ENCODE measurements around the gene RBL1. TPM values are rescaled to one million over a fixed set of nuclear protein-coding genes. Genes with fewer than 3 reads are reported as not detected.
"Not testable (repeated sequence)": the region's sequence is repeated elsewhere in the genome, so short reads cannot be mapped to it uniquely, and the experiment has no call there.

Gene RBL1
- polyA plus RNA-seq, 12 donors = 6.8 to 14.8 (median 9.5) TPM; not detected in 1

DNA sequence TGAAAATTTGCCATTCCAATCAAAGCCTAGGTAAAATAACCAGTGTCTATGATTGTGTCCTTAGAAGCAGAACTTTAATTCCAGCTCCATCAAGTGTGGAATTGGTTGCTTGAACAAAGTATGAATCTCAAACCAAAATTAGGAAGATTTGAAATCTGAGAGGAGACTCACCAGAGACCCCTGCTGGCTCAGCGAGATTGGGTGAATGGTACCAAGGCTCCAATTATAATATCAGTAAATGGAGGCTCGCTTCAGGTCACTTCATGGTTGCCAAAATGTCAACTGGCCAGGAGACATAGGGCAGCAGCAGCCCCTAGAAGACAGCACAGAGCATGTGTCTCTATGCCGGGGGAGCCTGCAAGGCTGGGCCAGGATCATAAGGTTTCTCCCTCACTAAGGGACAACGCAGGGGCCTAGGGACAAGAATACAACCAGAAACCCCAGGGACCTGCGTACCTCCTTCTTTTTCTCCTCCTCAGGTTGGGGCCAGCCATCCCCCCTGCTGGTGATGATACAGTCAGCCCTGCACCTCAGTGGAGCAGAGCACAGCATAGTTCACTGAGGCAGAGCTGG, 14.0 kb downstream of the RBL1 start:
- DNase-seq = no peak

DNA sequence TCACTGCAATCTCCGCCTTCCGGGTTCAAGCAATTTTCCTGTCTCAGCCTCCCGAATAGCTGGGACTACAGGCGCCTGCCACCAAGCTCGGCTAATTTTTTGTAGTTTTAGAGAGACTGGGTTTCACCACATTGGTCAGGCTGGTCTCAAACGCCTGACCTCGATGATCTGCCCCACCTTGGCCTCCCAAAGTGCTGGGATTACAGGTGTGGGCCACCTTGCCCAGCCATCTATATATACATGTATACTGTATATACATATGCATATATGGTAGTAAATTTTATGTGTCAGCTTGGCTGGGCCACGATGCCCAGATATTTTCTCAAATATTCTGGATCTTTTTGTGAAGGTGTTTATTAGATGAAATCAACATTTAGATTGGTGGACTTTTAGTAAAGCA, 18.8 kb downstream of the RBL1 start:
- no peak for DNase-seq

DNA sequence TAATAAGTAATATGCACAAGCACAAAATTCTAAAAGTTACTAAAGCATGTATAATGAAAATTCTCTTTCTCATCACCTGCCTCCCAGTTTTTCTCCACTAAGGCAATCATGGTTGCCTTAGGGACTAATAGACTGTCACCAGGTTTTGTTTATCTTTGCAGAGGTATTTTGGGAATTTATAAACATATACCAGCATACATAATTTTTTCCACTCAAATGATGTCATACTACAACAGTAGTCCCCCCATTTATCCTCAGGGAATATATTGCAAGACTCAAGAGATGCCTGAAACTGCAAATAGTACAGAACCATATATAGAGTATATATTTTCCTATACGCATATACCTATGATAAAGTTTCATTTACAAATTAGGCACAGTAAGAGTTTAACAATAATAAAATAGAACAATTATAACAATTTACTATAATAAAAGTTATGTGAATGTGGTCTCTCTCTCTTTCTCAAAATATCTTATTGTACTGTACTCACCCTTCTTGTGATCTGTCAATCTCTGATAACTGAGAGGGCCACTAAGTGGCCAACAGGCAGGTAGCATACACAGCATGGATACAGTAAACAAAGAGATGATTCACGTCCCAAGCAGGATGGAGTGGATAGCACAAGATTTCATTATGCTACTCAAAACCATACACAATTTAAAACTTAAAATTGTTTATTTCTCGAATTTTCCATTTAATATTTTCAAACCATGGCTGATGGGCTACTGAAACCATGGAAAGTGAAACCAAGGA, 19.7 kb downstream of the RBL1 start:
- DNase-seq = no peak

DNA sequence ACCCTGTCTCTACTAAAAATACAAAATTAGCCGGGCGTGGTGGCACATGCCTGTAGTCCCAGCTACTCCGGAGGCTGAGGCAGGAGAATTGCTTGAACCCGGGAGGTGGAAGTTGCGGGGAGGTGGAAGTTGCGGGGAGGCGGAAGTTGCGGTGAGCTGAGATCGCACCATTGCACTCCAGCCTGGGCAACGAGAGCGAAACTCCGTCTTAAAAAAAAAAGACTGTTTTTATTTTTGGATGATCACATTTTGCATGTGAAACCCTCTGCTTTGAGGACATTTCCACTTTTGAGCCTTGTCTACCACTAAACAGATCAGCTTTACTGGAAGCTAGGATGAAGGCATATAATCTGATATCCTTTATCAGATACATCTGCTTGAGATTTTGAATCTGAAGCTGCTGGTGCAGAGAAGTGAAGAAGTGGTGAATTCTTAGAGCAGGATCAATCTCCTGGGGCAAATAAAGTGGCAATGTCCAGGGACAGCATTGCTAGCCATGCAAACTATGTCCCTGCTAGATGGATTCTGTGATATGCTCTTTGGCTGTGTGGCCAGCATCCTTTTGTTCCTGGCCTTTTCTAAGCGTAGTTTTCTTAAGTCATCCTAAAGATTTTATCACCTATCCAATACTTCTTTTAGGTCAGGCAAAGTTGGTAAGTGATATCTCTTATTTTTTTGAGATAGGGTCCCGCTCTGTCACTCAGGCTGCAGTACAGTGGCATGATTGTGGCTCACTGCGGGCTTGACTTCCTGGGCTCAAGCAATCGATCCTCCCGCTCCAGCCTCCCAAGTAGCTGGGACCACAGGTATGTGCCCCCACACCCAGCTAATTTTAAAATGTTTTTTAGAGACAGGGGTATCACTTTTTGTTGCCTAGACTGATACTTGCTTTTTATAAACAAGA, 23.3 kb downstream of the RBL1 start:
- DNase-seq = no peak

DNA sequence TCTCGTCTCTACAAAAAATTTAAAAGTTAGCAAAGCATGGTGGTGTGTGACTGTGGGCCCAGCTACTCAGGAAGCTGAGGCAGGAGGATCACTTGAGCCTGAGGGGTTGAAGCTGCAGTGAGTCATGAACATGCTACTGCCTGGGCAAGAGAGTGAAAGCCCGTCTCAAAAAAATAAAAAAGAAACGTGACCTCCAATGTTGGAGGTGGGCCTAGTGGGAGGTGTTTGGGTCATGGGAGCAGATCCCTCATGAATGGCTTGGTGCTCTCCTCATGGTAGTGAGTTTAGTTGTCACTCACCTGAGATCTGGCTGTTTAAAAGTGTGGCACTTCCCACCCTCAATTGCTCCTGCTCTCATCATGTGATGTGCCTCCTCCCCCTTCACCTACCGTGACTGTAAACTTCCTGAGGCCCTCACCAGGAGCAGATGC, 24.3 kb downstream of the RBL1 start:
- DNase-seq = no peak

DNA sequence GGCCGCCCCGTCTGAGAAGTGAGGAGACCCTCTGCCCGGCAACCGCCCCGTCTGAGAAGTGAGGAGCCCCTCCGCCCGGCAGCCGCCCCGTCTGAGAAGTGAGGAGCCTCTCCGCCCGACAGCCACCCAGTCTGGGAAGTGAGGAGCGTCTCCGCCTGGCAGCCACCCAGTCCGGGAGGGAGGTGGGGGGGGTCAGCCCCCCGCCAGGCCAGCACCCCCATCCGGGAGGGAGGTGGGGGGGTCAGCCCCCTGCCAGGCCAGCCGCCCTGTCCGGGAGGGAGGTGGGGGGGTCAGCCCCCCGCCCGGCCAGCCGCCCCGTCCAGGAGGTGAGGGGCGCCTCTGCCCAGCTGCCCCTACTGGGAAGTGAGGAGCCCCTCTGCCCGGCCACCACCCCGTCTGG, 26.2 kb downstream of the RBL1 start:
- not testable (repeated sequence) for DNase-seq

DNA sequence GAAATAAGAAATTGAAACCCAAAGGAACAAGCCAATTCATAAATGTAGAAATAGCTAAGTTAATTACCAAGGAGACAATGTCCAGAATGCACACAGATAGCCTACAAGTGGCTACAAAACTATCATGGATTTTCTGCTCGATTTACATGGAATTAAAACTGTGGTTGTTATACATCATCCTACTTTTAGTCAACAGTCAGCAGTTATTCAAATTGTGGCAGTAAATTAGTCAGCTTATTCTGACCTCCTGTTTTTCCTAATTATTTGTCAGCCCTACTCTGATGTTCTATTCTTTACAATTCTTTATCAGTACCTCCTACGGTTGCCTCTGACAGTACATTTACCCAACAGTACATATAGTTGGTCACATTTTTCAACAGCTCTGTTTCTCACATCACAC, 29.6 kb downstream of the RBL1 start:
- no peak for DNase-seq

DNA sequence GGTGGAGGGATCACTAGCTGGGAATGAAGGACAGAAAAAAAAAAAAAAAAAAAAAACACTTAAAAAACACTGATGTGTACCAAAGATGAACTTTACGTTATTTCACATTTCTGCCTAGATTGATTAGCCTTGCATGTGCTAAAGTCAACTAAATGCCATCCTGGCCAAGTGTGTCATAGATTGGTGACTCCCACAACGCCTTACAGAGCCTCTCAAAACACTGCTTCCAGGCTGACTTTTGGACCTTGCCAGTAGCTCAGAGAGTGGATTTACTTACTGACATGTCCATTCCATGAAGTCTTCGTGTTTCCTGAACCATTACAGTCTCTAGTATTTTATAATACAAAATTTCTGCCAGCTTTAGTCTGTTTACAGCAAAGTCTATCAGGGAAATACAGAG, 40.5 kb downstream of the RBL1 start:
- no peak for DNase-seq

DNA sequence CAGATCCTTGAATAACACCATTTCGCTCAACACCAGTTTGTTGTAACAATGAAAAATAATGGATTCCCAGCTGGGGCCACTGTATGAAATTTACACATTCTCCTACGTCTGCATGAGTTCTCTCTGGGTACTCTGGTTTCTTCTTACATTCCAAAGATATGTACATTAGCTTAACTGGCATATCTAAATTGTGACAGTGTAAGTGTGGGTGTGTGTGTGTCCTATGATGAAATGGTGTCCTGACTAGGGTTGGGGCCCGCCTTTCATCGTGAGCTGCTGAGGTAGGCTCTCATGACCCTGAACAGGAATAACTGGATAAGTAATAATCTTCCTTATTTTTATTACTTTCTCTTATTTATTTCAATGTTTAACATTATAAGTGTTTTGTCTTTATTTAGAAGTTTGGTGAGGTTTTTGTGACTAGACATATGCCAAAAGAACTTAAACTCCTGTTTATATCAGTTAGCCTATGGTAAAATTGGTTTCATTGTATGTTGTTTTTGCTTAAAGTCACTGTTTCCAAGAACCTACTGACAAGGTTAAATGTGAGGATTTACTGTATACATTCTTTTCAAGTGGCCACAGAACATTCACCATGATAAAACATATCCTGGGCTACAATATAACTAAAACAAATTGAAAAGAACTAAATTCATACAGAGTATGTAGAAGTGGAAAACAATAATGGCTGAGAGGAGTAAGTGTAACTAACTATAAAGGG, 42.4 kb downstream of the RBL1 start:
- DNase-seq = no peak

DNA sequence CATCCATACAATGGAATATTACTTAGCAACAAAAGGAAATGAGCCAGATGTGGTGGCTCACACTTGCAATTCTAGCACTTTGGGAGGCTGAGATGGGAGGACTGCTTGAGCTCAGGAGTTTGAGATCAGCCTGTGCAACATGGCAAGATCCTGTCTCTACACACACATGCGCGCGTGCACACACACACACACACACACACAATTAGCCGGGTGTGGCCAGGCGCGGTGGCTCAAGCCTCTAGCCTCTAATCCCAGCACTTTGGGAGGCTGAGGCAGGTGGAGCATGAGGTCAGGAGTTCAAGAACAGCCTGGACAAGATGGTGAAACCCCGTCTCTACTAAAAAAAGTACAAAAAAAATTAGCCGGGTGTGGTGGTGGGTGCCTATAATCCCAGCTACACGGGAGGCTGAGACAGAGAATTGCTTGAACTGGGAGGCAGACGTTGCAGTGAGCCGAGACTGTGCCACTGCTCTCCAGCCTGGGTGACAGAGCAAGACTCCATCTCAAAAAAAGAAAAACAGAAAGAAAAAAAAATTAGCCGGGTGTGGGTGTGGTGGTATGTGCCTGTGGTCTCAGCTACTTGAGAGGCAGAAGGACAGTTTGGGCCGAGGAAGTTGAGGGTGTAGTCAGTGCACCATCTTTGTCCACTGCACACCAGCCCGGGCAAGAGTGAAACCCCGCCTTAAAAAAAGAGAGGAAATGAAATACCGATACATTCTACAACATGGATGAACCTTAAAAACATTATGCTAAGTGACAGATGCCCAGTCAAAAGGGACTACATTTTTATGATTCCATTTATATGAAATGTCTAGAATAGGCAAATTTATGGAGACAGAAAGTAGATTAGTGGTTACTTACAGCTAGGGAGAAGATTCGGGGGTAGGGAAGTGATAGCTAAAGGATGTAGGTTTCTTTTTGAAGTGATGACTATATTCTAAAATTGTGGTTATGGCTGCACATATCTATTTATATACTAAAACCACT, 52.5 kb downstream of the RBL1 start:
- no peak for DNase-seq

DNA sequence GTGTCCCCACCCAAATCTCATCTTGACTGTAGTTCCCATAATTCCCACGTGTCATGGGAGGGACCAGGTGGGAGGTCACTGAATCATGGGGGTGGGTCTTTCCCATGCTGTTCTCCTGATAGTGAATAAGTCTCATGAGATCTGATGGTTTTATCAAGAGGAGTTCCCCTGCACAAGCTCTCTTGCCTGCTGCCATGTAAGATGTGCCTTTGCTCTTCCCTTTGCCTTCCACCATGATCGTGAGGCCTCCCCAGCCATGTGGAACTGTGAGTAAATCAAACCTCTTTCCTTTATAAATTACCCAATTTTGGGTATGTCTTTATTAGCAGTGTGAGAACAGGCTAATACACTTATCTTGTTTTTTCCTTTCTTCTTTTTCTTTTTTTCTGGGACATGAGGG, 56.4 kb downstream of the RBL1 start:
- DNase-seq = not testable (repeated sequence)

DNA sequence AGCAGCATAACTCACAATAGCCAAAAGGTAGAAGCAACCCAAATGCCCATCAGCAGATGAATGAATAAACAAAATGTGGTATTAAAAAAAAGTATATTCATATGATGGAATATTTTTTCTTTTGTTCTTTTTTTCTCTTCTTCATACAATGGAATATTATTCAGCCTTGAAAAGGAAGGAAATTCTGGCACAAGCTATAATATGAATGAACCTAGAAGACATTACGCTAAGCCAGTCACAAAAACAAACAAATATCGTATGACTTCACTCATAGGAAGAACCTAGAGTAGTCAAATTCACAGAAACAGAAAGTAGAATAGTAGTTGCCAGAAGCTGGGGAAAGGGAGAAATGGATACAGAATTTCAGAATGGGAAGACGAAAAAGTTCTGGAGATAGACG, 63.7 kb downstream of the RBL1 start:
- DNase-seq = no peak

DNA sequence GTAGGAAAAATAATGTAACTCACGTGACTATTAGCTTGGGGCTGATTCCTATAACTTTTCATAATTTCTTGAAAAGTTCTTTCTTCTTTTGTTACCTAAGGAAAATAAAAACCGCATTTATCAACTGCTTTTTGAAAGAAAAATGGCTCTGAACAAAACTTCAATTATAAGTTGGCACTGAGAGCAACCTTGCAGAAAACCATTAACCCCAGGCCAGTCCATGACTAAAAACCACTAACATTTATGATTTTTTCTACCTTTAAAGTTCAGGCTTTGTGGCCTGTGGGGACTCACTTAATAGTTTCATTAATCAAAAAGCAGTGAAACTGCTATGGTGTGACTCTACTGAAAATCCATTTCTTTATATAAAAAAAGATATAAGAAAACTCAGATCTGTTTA, 75.2 kb downstream of the RBL1 start:
- no peak for DNase-seq

DNA sequence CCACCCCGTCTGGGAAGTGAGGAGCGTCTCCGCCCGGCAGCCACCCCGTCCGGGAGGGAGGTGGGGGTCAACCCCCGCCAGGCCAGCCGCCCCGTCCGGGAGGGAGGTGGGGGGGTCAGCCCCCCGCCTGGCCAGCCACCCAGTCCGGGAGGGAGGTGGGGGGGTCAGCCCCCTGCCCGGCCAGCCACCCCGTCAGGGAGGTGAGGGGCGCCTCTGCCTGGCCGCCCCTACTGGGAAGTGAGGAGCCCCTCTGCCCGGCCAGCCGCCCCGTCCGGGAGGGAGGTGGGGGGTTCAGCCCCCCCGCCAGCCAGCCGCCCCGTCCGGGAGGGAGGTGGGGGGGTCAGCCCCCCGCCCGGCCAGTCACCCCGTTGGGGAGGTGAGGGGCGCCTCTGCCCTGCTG, 83.2 kb downstream of the RBL1 start:
- not testable (repeated sequence) for DNase-seq

DNA sequence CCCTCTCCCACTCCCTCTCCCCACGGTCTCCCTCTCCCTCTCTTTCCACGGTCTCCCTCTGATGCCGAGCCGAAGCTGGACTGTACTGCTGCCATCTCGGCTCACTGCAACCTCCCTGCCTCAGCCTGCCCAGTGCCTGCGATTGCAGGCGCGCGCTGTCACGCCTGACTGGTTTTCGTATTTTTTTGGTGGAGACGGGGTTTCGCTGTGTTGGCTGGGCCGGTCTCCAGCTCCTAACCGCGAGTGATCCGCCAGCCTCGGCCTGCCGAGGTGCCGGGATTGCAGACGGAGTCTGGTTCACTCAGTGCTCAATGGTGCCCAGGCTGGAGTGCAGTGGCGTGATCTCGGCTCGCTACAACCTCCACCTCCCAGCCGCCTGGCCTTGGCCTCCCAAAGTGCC, 83.9 kb downstream of the RBL1 start:
- DNase-seq = not testable (repeated sequence)

DNA sequence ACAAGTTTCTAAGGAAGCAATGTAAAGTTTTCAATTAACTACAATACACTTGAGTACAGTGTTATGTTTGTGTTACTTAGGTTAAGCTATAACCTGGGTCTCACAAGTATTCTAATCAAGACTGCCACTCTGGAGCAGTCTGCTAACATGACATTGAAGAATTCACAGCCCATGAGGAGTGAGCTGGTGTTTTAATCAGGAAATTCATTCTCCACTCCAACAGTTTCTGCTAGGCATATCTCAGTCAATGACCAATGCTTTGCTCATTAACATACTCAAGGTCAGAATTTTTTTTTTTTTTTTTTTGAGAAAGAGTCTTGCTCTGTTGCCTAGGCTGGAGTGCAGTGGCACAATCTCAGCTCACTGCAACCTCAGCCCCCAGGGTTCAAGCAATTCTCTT, 84.7 kb downstream of the RBL1 start:
- no peak for DNase-seq

DNA sequence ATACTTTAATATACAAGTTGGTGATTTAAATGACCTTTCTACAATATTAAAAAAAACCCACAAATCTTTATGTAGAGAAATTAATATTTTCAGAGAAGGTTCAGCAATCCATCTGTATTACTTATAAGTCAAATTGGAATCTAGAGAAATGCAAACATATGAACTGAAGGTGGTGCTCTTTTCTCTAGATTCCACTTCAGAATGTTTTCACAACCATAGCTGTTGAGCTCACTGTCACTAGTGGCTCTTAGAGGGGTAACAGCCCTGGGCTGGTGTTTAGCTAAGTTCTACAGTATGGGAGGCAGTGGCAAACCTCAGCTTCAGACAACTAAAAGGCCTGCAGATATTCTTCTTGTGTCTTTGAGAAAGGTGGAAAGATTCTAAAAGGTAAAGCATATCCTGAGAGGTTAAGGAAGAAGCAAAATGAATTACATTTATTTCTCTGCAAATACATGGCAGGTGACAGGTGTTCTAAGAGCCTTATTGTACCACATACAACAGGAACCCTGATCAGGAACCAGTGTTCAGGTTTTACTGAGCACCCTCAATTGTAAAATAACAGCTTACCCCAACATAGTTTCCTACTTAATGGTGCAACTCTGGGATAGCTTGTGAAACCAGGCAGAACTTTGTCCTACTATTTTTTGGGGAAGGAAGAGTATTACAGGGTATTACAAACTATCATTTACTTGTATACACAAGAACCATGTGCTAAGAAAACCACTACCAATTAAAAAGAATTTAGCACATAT, 87.7 kb downstream of the RBL1 start:
- DNase-seq = no peak

DNA sequence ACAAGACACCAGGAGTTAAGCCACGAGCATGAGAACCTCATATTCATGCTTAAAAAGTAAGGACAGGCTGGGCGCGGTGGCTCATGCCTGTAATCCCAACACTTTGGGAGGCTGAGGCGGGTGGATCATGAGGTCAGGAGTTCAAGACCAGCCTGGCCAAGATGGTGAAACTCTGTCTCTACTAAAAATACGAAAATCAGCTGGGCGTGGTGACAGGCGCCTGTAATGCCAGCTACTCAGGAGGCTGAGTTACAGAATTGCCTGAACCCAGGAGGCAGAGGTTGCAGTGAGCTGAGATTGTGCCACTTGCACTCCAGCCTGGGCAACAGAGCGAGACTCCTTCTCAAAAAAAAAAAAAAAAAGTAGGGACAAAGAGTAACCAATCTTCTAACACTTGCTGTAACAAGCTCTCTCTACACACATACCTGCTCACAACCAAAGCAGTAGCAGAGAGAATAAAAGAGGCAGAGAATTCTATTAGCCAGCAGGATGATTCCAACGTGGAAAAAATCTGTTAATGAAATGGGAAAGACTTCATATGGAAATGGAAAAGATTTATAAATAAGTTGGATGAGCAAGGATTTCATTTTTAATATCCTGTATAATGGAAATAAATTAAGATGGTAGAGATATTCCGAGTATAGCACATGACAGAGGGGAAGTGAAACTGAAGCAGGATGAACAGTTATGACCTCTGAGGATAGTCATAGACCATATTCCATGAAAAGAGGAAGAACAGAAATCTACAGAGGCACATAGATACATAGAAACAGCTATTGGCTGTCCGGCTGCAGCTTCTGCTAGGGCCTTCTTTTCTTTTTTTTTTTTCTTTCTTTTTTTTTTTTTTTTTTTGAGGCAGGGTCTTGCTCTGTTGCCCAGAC, 90.5 kb downstream of the RBL1 start:
- peak; percentile 36 for DNase-seq

DNA sequence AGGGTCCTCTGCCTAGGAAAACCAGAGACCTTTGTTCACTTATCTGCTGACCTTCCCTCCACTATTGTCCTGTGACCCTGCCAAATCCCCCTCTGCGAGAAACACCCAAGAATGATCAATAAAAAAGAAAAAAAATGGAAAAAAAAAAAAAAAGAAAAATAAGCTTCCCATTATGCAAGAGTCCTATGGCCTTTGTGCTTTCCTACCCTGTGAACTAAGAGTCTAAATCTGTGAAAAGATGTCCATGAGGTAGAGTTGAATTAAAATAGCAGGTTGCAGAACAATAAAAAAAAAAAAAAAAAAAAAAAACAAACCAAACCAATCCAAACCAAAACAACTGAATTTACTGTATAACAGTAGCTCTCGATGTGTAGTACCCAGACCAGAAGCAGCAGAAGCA, 94.2 kb downstream of the RBL1 start:
- DNase-seq = not testable (repeated sequence)
